ENCODE results near the gene PLXNA2. TPM values are rescaled to one million over a fixed set of nuclear protein-coding genes. Genes with fewer than 3 reads are reported as not detected.

The PLXNA2 gene
- total RNA-seq, 1 experiment from 2014 or later = 0.89 TPM

- peak overlapping the region; percentile 69 for H2AFZ ChIP-seq (ENCODE audit: low read depth, low read length, poor library complexity, severe bottlenecking)
- no peaks in the 10 kb centered on the region for H3K36me3 ChIP-seq (ENCODE audit: control insufficient read depth in 1 of 2, insufficient read depth in 2 of 2, low read length in 2 of 2)
- H3K4me2 ChIP-seq (ENCODE audit: low read length) = peak overlapping the region; percentile 56
- H3K9me2 ChIP-seq (ENCODE audit: insufficient read depth) = no peaks in the 10 kb centered on the region
- RAD21 ChIA-PET (ENCODE audit: low non-redundant PET in 1 of 2, low total read pairs in 2 of 2, uncharacterized antibody in 2 of 2, unreplicated experiment in 2 of 2) = interaction anchor here in 1 of 2 experiments (1.0 kb wide), 1 partner anchor 113 kb away, joined by 3 read pairs; no protein-coding TSS in a partner anchor
- no peaks in the 10 kb centered on the region for H3K79me2 ChIP-seq (ENCODE audit: insufficient read depth, low read length)
- H4K20me1 ChIP-seq (ENCODE audit: insufficient read depth) = no peaks in the 10 kb centered on the region
- H3K9me3 ChIP-seq (ENCODE audit: control insufficient read depth in 1 of 2, insufficient read depth in 1 of 2, low read depth in 1 of 2, low read length in 2 of 2) = no peaks in the 10 kb centered on the region
- peaks cover 3 to 11% of the 10 kb centered on the region in 2 experiments; a peak in 3 of 4 replicates for H3K4me1 ChIP-seq (ENCODE audit: control insufficient read depth in 1 of 2, insufficient read depth in 2 of 2, low read length in 2 of 2)
- ATAC-seq (peak; percentile 69), DNase-seq (ENCODE audit: low read depth, low spot score) (no peak)
- H3K4me3 ChIP-seq (replicated peaks in 1 of 2; ENCODE audit: low read depth in 1 of 2, low read length in 2 of 2) = peak overlapping the region in 1 of 2 experiments; percentile 12; a peak in 1 of 4 replicates
- TF ChIP-seq CEBPB (IDR thresholded peaks at IDR 0.05; ENCODE audit: low read depth) (no peak), EZH2phosphoT487 (IDR thresholded peaks at IDR 0.05; ENCODE audit: borderline replicate concordance) (no peak), ELF1 (IDR thresholded peaks at IDR 0.05; ENCODE audit: borderline replicate concordance, low read depth) (no peak), SIN3A (IDR thresholded peaks at IDR 0.05; ENCODE audit: low read depth) (no peak), REST (IDR thresholded peaks at IDR 0.05; ENCODE audit: low read depth) (no peak), JUND (IDR thresholded peaks at IDR 0.05) (no peak), ZNF274 (IDR thresholded peaks at IDR 0.05; ENCODE audit: low read depth, low read length) (no peak), POLR2A (IDR thresholded peaks at IDR 0.05; ENCODE audit: borderline replicate concordance, extremely low read depth, insufficient read depth, insufficient read length) (no peak), ZFX (IDR thresholded peaks at IDR 0.05) (no peak), EGR1 (IDR thresholded peaks at IDR 0.05; ENCODE audit: low read depth) (no peak)
- no TSS peak for BruUV-seq (replicated peaks)
- no peaks in the 10 kb centered on the region for H3K27me3 ChIP-seq (ENCODE audit: insufficient read depth, low read length)
- CTCF ChIA-PET = interaction anchor here (0.8 to 2.9 kb wide), 18 partner anchors 8 to 113 kb away, joined by 3 to 37 read pairs (median 6); partner anchors contain the start of gene PLXNA2
- POLR2A ChIA-PET = no interaction called here
- H3K27ac ChIP-seq (ENCODE audit: low read depth, low read length) = no peak overlapping the region
- H3K9ac ChIP-seq (ENCODE audit: low read length) = no peak overlapping the region
- intact Hi-C loops (cut with micrococcal nuclease) = loop anchor here (1.0 kb wide), 1 partner anchor 114 kb away; no protein-coding TSS in a partner anchor
These were observed 112.4 kb downstream of the PLXNA2 start for GRCh38 chr1:208131621-208132286.

Data from HCT116 (cell line).